Stimulated activated CD4-positive, alpha-beta T cell treated with anti-CD3 and anti-CD28 coated beads, Interleukin-1b, Interleukin-23, amount 100 ng/mL, for 1 hour (primary cell): ENCODE data around the gene KRTAP9-2.
"Not testable (repeated sequence)": the region's sequence is repeated elsewhere in the genome, so short reads cannot be mapped to it uniquely, and the experiment has no call there.

Source experiments
- DNase-seq, 2 donors: peaks; one replicate each; pipeline ENCODE4 v3.0.0-alpha.2; 2020; ENCODE audit warnings: low read depth in 2 of 2

Gene KRTAP9-2

GRCh38 chr17:41232399-41233105 is 6.1 kb downstream of the KRTAP9-2 start, which contains the start of gene KRTAP9-3:
Gene KRTAP9-3 (plus strand): TSS chr17:41232449. CDS start chr17:41232502, 53 bp downstream.
- DNase-seq = not testable (repeated sequence)

GRCh38 chr17:41237116-41237515 is 10.7 kb downstream of the KRTAP9-2 start:
- not testable (repeated sequence) for DNase-seq

- DNase-seq = not testable (repeated sequence)
Observed at GRCh38 chr17:41237949-41238437, 11.5 kb downstream of the KRTAP9-2 start, which contains the start of gene KRTAP9-8. Gene KRTAP9-8 (plus strand): TSS chr17:41237999. CDS start chr17:41238052, 53 bp downstream.

- not testable (repeated sequence) for DNase-seq
Observed at GRCh38 chr17:41246995-41247787, 20.7 kb downstream of the KRTAP9-2 start.

- DNase-seq = not testable (repeated sequence)
Observed at GRCh38 chr17:41249637-41250240, 23.3 kb downstream of the KRTAP9-2 start, which contains the start of gene KRTAP9-4. Gene KRTAP9-4 (plus strand): TSS chr17:41249687. CDS start chr17:41249721, 34 bp downstream.

GRCh38 chr17:41251261-41251660 is 24.8 kb downstream of the KRTAP9-2 start:
- DNase-seq = no peak

- no peak for DNase-seq
Observed at GRCh38 chr17:41254861-41255260, 28.4 kb downstream of the KRTAP9-2 start.

GRCh38 chr17:41255381-41256290 is 29.2 kb downstream of the KRTAP9-2 start, which contains the start of gene KRTAP9-9:
Gene KRTAP9-9 (plus strand): TSS chr17:41255384.
- DNase-seq = not testable (repeated sequence)

GRCh38 chr17:41256291-41256685 is 29.8 kb downstream of the KRTAP9-2 start:
- no peak for DNase-seq

GRCh38 chr17:41258406-41258805 is 32.0 kb downstream of the KRTAP9-2 start:
- no peak for DNase-seq

- no peak for DNase-seq
Observed at GRCh38 chr17:41263212-41263611, 36.8 kb downstream of the KRTAP9-2 start.

GRCh38 chr17:41264599-41264998 is 38.2 kb downstream of the KRTAP9-2 start:
- DNase-seq = no peak

- DNase-seq = no peak
Observed at GRCh38 chr17:41265078-41265477, 38.6 kb downstream of the KRTAP9-2 start, which contains the start of gene KRTAP9-6. Gene KRTAP9-6 (plus strand): TSS chr17:41265378. CDS start chr17:41265378, 0 bp downstream.

GRCh38 chr17:41267711-41268110 is 41.3 kb downstream of the KRTAP9-2 start:
- no peak for DNase-seq

- not testable (repeated sequence) for DNase-seq
Observed at GRCh38 chr17:41271323-41271722, 44.9 kb downstream of the KRTAP9-2 start.

GRCh38 chr17:41271858-41272257 is 45.4 kb downstream of the KRTAP9-2 start:
- no peak for DNase-seq

GRCh38 chr17:41275648-41276190 is 49.3 kb downstream of the KRTAP9-2 start, which contains the start of gene KRTAP9-7:
Gene KRTAP9-7 (plus strand): TSS chr17:41275698. CDS start chr17:41275698, 0 bp downstream.
- not testable (repeated sequence) for DNase-seq
